HG03469 (cell line): ENCODE data around the gene PPIL4.
"Not testable (repeated sequence)": the region's sequence is repeated elsewhere in the genome, so short reads cannot be mapped to it uniquely, and the experiment has no call there.

Experiments used
- ATAC-seq: cut with Tn5 transposase; IDR thresholded peaks from one replicate; pipeline ENCODE4 v1.9.1; 2021; ENCODE audit warnings: mild to moderate bottlenecking, moderate library complexity, moderate number of reproducible peaks; ENCODE audit not compliant: unreplicated experiment

The PPIL4 gene

DNA sequence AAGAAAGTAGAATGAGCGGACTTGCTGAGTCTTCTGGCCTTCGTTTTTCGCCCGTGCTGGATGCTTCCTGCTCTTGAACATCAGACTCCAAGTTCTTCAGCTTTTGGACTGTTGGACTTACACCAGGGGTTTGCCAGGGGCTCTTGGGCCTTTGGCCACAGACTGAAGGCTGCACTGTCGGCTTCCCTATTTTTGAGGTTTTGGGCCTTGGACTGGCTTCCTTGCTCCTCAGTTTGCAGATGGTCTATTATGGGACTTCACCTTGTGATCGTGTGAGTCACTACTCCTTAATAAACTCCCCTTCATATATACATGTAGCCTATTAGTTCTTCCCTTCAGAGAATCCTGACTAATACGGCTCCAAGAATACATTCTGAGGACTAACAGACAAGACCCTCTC, 83.1 kb downstream of the PPIL4 start:
- not testable (repeated sequence) for ATAC-seq

DNA sequence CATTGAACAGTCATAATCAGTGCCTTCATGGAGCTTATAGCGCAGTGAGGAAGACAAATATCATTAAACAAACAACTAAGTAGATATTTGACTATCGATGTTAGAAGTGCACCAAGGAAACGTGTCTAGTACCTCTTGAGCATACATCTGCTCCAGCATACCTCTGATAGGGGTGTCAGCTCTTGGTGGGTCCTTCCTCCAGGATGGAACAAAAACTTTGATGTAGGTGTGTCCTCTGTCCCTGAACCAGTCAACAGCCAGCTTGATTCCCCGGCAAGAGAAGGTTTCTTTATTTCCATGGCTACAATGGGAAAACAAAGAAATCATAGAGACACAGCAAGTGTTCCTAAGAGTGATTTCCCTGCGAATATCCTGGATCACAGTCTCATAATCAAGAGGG, 84.2 kb downstream of the PPIL4 start:
- no peak for ATAC-seq

DNA sequence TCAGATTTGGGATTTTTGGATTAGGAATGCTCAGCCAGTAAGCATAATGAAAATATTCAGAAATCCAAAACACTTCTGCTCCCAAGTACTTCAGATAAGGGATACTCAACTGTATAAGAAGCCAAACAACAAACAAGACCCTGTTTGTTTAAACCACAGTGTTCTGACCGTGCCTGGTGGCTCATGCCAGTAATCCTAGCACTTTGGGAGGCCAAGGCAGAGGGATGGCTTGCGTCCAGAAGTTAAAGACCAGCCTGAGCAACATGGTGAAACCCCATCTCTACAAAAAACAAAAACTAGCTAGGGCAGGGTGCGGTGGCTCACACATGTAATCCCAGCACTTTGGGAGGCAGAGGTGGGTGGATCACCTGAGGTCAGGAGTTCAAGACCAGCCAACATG, 85.6 kb downstream of the PPIL4 start:
- ATAC-seq, result not testable (repeated sequence)

DNA sequence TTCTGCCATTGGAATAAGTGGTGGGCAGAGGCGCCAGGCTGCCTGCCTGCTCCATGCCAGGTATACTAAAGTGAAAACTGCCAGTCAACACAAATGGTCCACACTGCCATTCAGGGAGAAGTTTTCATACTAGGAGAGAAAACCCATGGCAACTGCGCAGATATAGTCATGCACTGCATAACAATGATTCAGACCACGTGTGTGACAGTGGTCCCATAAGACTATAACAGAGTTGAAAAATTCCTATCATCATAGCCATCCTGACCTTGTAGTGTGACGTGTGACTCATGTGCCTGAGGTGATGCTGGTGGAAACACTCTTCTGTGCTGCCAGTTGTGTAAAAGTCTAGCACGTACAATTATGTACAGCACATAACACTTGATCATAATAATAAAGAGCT, 86.1 kb downstream of the PPIL4 start:
- no peak for ATAC-seq

DNA sequence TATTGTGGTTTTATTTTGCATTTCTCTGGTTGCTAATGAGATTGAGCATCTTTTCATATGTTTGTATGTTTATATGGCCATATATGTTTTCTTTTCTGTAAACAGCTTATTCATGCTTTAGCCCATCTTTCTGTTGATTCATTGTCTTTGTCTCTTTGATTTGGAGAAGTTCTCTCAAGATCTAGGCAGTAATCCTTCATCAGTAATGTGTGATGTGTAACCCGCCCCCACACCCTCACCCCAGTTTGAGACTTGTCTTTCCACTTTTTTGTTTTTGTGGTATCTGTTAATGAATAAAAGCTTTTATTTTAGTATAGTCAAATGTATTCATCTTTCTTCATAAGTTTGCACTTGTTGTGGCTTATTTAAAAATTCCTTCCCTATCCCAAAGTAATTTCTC, 87.0 kb downstream of the PPIL4 start:
- ATAC-seq, result no peak

DNA sequence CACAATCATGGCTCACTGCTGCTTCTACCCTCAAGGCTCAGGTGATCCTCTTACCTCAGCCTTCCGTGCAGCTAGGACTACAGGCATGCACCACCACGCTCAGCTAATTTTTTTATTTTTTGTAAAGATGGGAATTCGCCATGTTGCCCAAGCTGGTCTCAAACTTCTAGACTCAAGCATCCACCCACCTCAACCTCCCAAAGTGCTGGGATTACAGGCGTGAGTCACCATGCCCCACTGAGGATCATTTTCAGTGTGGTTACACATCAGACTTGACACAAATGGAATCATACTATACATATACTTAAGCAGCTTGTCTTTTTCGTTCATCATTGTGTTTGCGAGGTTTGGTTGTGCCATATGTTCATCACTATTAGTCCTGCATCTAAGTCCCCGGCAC, 87.6 kb downstream of the PPIL4 start:
- no peak for ATAC-seq

DNA sequence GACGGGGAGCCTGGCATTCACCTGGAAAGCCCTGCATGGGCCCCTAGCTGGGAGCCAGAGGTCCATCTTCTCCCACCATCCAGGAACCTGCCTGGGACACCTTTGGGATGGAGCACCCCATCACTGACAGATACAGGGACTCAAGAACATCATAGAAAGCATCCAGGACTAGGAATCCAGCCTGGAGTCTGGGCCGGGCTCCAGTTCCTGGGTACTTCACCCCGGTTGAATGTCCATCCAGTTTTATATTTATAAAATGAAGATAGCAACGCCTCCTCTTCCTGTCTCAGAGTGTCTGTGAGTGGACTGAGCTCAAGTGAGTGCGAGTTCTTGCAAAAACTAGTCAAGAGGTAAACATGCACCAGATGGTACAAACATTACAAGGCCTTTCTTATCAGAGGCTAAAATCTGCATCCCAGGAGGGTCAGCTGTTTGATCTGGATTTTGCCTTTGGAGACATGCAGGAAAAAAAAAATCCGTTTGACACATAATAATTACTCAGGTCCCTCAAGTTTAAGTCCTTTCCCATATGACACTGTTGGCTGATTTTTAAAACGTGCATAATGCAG, 88.4 kb downstream of the PPIL4 start:
- ATAC-seq, result no peak

DNA sequence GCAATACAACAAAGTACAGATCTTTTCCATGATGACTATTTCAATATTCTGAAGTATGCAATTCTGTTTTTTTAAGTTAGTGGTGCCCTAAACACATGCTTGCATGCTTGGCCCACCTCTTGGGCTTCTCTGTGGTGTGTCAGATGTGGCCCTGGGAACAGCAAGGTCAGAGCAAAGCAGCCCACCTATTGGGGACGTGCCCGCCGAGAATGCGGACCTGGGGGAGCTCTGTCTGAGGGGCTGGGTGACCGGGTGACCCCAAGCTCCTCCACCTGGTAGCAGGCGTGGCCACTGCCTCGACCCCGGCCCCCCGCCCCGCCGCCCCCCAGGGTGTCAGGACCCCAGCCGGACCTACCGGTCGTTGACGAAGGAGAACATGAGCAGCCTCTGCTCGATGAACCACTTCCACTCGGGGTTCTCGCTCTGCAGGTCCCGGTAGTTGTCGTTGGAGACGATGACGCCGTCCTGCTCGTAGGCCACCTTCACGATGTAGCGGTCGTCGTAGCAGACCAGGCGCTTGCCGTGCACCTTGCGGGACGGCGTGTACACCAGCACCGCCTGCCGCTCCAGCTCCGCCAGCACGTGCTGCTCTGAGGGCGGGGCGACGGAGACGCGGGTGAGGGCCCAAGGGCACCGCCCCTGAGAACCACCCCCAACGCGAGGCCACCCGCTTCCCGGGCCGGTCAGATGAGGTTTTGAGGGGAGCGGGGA, 89.4 kb downstream of the PPIL4 start:
- no peak for ATAC-seq

DNA sequence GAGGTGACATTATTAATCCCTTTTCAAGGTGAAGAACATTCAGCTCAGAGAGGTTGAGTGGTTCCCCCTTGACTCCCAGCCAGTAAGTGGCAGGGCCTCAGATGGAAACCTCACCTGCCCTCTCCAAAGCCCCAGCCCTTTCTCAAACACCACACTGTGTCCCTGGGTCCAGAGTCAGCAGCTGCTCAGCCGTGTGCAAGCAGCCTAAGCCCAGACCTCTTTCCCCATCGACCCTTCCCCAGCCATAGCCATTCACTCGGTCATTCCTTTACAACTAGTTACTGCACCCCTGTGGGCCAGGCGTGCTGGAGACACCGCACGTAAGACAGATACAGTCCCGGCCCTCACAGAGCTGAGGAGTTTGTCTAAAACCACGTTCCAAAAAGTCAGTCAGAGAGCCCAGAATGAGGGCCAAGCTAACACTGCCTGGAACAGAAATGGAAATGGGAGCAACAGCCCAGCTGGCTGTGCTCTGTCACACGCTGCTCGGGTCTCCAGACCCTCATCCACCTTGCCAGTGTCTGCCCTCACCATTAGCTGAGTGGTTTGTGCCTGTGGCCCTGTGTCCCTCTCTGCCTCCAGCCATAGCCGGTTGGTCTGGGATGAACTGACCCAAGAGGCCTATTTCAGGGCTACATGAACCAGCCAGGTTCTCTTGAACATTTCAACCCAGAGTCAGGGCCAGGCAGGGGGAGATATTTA, 90.7 kb downstream of the PPIL4 start:
- ATAC-seq, result no peak
